IPS-18a (cell line): ENCODE measurements around the gene CCDC106.
A peak's percentile ranks its signal among the peaks of the same experiment; 100 is the strongest.

ENCODE experiments used
- H3K27ac ChIP-seq: one replicate; pipeline ENCODE4 v1.5.1; 2013; ENCODE audit warnings: low read length
- H3K27me3 ChIP-seq: one replicate; pipeline ENCODE4 v1.6.1; 2013; ENCODE audit warnings: mild to moderate bottlenecking, low read length; ENCODE audit not compliant: control insufficient read depth, insufficient read depth
- H3K36me3 ChIP-seq: one replicate; pipeline ENCODE4 v1.6.1; 2013; ENCODE audit warnings: low read depth, low read length; ENCODE audit not compliant: control insufficient read depth
- H3K4me1 ChIP-seq: one replicate; pipeline ENCODE4 v1.6.1; 2013; ENCODE audit warnings: low read depth, low read length; ENCODE audit not compliant: control insufficient read depth
- H3K4me3 ChIP-seq: one replicate; pipeline ENCODE4 v1.5.1; 2013; ENCODE audit warnings: low read length
- H3K9ac ChIP-seq: one replicate; pipeline ENCODE4 v1.6.1; 2013; ENCODE audit warnings: mild to moderate bottlenecking, low read length, moderate library complexity
- H3K9me3 ChIP-seq: one replicate; pipeline ENCODE4 v1.6.1; 2013; ENCODE audit warnings: low read depth, low read length; ENCODE audit not compliant: control insufficient read depth

CCDC106 gene

DNA sequence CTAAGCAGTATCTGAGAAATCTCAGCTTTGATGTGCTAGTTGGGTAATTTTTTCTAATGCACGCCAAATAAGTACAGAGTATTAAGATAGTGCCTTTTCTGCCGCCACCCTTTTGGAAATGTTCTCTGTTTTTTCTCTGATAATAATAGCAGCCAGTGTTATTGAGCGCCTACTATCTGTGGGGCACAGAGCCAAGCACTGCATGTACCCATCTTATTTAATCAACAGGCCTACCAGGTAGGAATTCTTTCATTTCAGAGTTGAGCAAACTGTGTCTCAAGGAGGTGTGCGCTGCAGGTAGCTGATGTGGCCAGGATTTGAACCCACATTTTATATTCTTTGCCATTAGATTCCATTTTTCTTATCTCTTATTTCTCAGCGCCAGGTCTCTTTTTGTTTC lies 28.4 kb downstream of the CCDC106 start:
- Histone ChIP-seq H3K9ac (peak overlapping the region; percentile 82), H3K4me1 (peaks cover 18% of the 10 kb centered on the region), H3K36me3 (peaks cover 26% of the 10 kb centered on the region), H3K4me3 (peak overlapping the region; percentile 92), H3K27ac (no peak overlapping the region), H3K27me3 (no peaks in the 10 kb centered on the region), H3K9me3 (no peaks in the 10 kb centered on the region)

DNA sequence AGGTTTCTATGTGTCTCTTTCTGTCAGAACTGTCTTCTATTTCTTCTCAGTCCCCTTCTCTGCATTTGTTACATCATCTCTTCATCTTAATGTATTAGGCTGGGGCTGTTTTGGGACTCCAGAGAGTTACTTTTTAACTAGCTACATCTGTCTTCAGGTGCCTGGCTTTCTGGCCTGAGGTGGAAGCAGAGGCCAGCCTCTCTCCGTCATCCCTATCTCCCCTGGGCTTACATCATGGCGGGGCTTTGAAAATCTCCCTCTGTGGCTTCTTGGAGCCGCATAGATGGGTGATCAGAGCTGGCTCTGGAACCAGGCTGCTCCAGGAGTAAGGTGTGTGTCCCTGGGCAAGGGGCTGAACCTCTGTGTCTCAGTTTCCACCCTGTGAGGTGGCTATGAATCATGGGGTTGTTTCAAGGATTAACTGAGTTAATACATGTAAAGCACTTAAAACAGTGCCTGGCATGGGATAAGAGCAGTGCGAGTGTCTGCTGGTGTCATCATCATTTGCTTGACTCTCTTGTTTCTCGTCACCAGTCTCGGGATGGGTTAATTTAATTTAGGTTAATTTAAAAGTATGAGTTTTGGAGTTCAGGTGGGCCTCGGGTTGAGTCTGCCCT lies 29.0 kb downstream of the CCDC106 start:
- Histone ChIP-seq H3K27me3 (no peaks in the 10 kb centered on the region), H3K36me3 (peaks cover 28% of the 10 kb centered on the region), H3K27ac (no peak overlapping the region), H3K9me3 (no peaks in the 10 kb centered on the region), H3K4me3 (no peak overlapping the region), H3K9ac (no peak overlapping the region), H3K4me1 (peaks cover 17% of the 10 kb centered on the region)

DNA sequence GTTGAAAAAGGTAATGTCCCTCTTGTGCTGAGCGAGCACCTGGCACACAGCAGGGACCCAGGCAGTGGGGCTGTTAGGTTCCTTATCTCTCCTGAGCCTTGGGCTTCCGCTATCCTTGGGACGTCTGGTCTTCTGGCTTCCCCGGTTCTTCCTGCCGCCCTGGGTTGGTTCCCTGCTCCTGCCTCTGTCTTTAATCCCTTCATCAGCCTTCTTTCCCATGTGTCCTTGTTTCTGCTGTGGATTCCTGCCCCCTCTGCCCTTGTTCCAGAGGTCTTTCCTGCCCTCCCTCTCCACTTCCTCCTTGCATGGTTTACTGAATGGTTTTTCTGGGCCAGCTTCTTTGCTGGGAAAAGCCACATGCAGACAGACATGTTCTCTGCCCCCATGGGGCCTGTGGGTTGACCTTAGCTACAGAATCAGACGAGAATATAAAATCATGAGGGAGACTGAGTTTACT lies 29.6 kb downstream of the CCDC106 start:
- no peak overlapping the region for H3K27ac ChIP-seq
- no peaks in the 10 kb centered on the region for H3K27me3 ChIP-seq
- no peak overlapping the region for H3K9ac ChIP-seq
- H3K4me3 ChIP-seq: no peak overlapping the region
- H3K36me3 ChIP-seq: peaks cover 30% of the 10 kb centered on the region
- peaks cover 12% of the 10 kb centered on the region for H3K4me1 ChIP-seq
- no peaks in the 10 kb centered on the region for H3K9me3 ChIP-seq

DNA sequence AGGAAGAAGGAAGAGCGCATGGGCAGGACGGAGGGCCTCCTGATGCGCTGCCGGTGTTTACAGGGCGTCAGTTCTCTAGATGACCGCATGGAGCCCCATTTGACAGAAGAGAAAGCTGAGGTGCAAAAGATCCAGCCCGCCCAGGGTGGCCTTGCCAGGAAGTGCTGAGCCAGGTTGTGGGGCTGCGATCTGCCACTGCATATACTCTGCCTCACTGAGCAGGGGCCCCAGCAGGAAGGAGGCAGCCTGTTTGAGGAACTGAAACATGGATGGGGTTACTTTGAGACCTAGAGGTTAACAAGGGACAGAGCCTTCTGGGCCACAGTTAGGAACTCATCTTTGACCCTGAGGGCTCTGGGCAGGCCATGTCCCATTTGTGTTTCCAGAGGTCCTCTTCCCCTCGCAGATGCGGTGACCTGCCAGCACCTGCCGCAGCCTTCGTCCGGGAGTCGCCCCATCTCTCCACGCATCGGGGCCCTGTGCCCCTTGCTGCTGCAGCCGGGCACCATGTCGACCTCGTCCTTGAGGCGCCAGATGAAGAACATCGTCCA lies 30.2 kb downstream of the CCDC106 start:
- Histone ChIP-seq H3K4me1 (peaks cover 10% of the 10 kb centered on the region), H3K36me3 (peaks cover 30% of the 10 kb centered on the region), H3K4me3 (no peak overlapping the region), H3K27ac (no peak overlapping the region), H3K9me3 (no peaks in the 10 kb centered on the region), H3K9ac (no peak overlapping the region), H3K27me3 (no peaks in the 10 kb centered on the region)

DNA sequence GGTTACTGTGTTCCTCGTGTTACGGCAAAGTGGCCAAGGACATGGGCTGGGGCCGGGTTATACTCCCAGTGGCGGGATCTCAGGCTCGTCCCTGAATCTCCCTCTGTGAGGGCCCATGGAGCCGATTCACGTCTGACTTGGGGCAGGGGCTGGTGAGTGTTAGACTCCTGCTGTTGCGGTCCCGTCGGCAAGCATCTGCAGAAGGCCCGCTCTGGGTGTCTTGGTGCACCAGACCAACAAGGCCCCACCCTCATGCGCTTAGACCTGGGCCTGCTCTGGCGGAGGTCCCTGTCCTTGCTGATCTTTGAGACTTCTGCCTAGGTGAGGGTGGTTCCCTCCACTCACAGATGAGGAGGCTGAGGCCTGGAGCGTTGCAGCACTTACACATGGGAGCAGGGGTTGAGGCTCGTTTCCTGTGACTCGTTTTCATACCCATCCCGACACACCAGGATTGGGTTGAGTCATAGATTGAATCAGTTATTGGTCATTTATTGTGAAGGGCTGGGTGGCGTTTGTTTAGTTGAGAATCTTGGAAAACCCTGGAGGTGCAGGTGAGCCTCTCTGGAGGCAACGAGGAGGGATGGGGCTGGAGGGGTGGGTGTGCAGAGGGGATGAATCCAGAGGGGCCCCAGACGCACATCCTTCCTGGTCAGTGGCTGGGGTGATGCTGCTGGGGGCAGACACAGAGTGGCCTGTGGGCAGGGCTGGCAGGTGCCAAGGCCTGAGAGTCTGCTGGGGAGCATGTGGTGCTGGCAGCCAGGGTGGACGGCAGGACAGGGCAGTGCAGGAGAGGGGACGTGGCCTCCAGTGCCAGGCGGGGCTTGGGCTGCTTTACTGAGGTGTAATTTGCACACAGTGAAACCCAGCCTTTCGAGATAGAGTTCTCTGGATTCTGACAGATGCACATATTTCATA lies 31.6 kb downstream of the CCDC106 start:
- H3K27ac ChIP-seq: no peak overlapping the region

DNA sequence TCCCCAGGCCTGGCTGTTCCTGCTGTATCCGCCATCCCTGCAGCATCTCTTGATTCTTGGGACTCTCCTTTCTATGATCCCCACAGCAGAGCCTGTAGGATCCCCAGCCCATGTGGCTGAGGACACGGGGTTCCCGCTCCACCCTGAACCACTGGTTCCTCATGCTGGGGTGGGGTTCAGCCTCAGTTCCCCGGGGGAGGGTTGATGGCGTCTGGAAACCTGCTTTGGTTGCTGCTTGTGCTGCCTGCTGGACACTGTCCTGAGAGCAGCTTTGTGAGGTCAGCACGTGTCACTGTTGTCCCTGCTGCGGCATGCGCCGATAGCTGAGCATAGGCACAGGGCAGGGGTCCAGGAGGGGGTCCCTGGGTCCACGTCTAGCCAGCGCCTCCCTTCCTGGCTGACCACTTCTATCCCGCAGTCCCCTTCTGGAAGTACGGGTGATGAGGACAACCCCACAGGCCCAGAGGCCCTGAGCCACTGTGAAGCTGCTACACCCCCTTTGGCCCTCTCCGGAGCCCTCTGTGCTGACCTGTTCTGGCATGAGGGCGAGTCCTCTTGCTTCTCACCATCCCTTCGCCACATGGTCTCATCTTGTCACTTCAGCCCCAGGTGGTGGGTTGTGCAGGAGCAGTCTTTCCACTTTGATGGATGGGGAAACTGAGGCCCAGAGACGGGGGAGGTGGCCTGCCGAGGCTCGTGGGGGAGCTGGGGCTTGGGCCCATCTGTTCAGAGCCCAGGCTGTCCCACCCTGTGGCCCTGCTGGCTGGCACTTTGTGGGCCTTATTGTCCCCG lies 32.5 kb downstream of the CCDC106 start:
- Histone ChIP-seq H3K36me3 (peaks cover 41% of the 10 kb centered on the region), H3K27ac (no peak overlapping the region), H3K27me3 (no peaks in the 10 kb centered on the region), H3K4me3 (no peak overlapping the region), H3K9me3 (no peaks in the 10 kb centered on the region), H3K4me1 (peaks cover 8% of the 10 kb centered on the region), H3K9ac (no peak overlapping the region)

More for the DNA sequence above, 31.6 kb downstream of the CCDC106 start:
- H3K4me1 ChIP-seq: peaks cover 8% of the 10 kb centered on the region
- no peaks in the 10 kb centered on the region for H3K27me3 ChIP-seq
- H3K4me3 ChIP-seq: no peak overlapping the region
- H3K9ac ChIP-seq: no peak overlapping the region
- H3K36me3 ChIP-seq: peaks cover 38% of the 10 kb centered on the region
- no peaks in the 10 kb centered on the region for H3K9me3 ChIP-seq

DNA sequence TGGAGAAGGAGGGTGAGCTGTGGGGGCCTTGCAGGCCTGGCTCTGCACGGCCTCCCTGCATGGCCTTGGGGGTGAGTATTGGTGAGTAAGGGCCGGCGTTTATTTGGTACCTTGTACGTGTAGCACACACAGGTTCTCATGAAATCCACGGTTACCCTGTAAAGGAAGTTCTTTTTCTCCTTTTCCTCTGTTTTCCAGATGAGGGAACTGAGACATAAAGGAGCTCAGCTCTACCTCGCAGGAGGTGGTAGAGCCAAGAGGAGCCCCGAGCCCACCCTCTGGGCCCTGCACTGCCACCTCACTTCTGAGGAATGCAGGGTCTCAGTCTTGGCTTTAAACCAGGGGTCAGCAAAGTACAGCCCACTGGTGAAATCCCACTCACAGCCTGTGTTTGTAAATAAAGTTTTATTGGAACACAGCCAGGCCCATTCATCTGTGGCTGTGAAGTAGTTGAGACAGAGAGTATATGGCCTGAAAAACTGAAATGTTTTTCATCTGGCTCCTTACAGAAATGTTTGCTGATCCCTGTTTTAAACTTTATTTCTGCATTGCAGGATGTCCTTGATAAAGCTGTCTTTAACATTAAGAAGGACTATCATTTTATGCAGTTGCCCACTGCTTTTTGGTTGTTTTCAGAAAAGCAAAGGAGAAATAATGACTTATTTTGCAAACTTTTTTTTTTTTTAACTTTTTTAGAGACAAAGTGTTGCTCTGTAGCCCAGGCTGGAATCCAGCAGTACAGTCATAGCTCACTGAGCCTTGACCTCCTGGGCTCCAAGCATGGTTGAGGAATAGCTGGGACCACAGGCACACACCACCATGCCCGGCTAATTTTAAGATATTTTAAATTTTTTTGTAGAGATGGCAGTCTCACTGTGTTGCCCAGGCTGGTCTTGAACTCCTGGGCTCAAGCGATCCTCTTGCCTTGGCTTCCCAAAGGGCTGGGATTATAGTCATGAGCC lies 33.4 kb downstream of the CCDC106 start:
- Histone ChIP-seq H3K4me1 (peaks cover under 1% of the 10 kb centered on the region), H3K9me3 (no peaks in the 10 kb centered on the region), H3K36me3 (peaks cover 46% of the 10 kb centered on the region), H3K9ac (no peak overlapping the region), H3K27ac (no peak overlapping the region), H3K27me3 (no peaks in the 10 kb centered on the region), H3K4me3 (no peak overlapping the region)

- H3K36me3 ChIP-seq: peaks cover 41% of the 10 kb centered on the region
- H3K4me1 ChIP-seq: no peaks in the 10 kb centered on the region
- no peak overlapping the region for H3K9ac ChIP-seq
- no peaks in the 10 kb centered on the region for H3K27me3 ChIP-seq
- no peak overlapping the region for H3K4me3 ChIP-seq
- H3K9me3 ChIP-seq: no peaks in the 10 kb centered on the region
- H3K27ac ChIP-seq: no peak overlapping the region
These were observed 35.6 kb downstream of the CCDC106 start for GRCh38 chr19:55683449-55684261.

DNA sequence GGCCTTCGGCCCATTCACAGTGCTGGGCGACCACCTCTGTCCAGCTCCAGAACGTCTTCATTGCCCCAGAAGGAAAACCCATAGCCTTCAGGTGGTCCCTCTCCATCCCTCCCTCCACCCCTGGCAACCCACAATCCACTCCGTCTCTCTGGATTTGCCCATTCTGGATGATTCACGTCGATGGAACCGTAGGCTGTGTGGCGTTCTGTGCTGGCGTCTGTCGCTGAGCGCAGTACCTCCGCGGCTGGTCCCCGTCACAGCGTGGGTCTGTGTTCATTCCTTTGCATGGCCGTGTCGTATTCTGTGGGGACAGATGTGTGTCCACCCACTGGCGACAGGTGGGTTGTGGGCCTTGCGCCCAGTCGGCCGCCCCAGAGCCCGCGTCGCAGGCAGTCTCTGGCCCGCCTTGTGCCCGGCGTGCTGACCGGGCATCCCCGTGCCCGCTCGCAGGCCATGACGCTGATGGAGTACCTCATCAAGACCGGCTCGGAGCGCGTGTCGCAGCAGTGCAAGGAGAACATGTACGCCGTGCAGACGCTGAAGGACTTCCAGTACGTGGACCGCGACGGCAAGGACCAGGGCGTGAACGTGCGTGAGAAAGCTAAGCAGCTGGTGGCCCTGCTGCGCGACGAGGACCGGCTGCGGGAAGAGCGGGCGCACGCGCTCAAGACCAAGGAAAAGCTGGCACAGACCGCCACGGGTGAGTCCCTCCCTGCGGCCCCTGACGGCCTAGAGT lies 37.1 kb downstream of the CCDC106 start:
- no peaks in the 10 kb centered on the region for H3K4me1 ChIP-seq
- no peak overlapping the region for H3K27ac ChIP-seq
- no peaks in the 10 kb centered on the region for H3K27me3 ChIP-seq
- H3K36me3 ChIP-seq: peaks cover 40% of the 10 kb centered on the region
- H3K9me3 ChIP-seq: no peaks in the 10 kb centered on the region
- no peak overlapping the region for H3K9ac ChIP-seq
- H3K4me3 ChIP-seq: no peak overlapping the region
